H9 (cell line): ENCODE measurements around the gene RPL9. TPM values are rescaled to one million over a fixed set of nuclear protein-coding genes. Genes with fewer than 3 reads are reported as not detected.

Experiments
- DNase-seq: peaks from one replicate; pipeline ENCODE4 v3.0.0-alpha.2; 2017
- H2AFZ ChIP-seq: one replicate; pipeline ENCODE4 v1.6.1; 2013; ENCODE audit warnings: mild to moderate bottlenecking, low read length, control low read depth, moderate library complexity
- H2AK5ac ChIP-seq: 2 replicates; pipeline ENCODE4 v1.6.1; 2013; ENCODE audit warnings: low read length, control low read depth, mixed read lengths; ENCODE audit not compliant: insufficient read length
- H2BK120ac ChIP-seq: one replicate; pipeline ENCODE4 v1.6.1; 2013; ENCODE audit warnings: low read depth, mild to moderate bottlenecking, low read length, control low read depth, inconsistent platforms; ENCODE audit not compliant: poor library complexity, severe bottlenecking
- H2BK12ac ChIP-seq: 2 replicates; pipeline ENCODE4 v1.6.1; 2013; ENCODE audit warnings: low read length, control low read depth, mixed read lengths, low read depth; ENCODE audit not compliant: insufficient read length
- H2BK15ac ChIP-seq: 2 replicates; pipeline ENCODE4 v1.6.1; 2013; ENCODE audit warnings: low read depth, low read length, control low read depth
- H2BK20ac ChIP-seq: one replicate; pipeline ENCODE4 v1.6.1; 2013; ENCODE audit warnings: low read depth, mild to moderate bottlenecking, low read length, control low read depth, inconsistent platforms; ENCODE audit not compliant: poor library complexity, severe bottlenecking
- H2BK5ac ChIP-seq: 2 replicates; pipeline ENCODE4 v1.6.1; 2013; ENCODE audit warnings: low read length, control low read depth, mixed read lengths; ENCODE audit not compliant: insufficient read length
- H3K14ac ChIP-seq: 2 replicates; pipeline ENCODE4 v1.6.1; 2013; ENCODE audit warnings: low read length, control low read depth; ENCODE audit not compliant: insufficient read depth
- H3K18ac ChIP-seq: 2 replicates; pipeline ENCODE4 v1.6.1; 2013; ENCODE audit warnings: low read depth, mild to moderate bottlenecking, mixed read lengths, low read length, control low read depth; ENCODE audit not compliant: insufficient read length
- H3K23ac ChIP-seq: 2 replicates; pipeline ENCODE4 v1.6.1; 2013; ENCODE audit warnings: low read length, control low read depth, mixed read lengths, low read depth; ENCODE audit not compliant: insufficient read length
- H3K23me2 ChIP-seq: 2 replicates; pipeline ENCODE4 v1.6.1; 2013; ENCODE audit warnings: low read depth, mild to moderate bottlenecking, mixed read lengths, low read length, control low read depth; ENCODE audit not compliant: insufficient read length, poor library complexity, severe bottlenecking
- H3K27ac ChIP-seq: 2 replicates; pipeline ENCODE4 v1.5.1; 2013; ENCODE audit warnings: low read length, control low read depth, mixed read lengths, low read depth; ENCODE audit not compliant: insufficient read length
- H3K27me3 ChIP-seq: 2 replicates; pipeline ENCODE4 v1.6.1; 2013; ENCODE audit warnings: low read length, control low read depth, inconsistent platforms; ENCODE audit not compliant: insufficient read depth
- H3K4ac ChIP-seq: 2 replicates; pipeline ENCODE4 v1.6.1; 2013; ENCODE audit warnings: low read depth, mild to moderate bottlenecking, control low read depth, inconsistent platforms, low read length, moderate library complexity
- H3K4me1 ChIP-seq: 2 replicates; pipeline ENCODE4 v1.6.1; 2013; ENCODE audit warnings: low read length, control low read depth, inconsistent platforms; ENCODE audit not compliant: insufficient read depth
- H3K4me2 ChIP-seq: 2 replicates; pipeline ENCODE4 v1.6.1; 2013; ENCODE audit warnings: low read length, control low read depth, mixed read lengths; ENCODE audit not compliant: insufficient read length, insufficient read depth
- H3K56ac ChIP-seq: 2 replicates; pipeline ENCODE4 v1.6.1; 2013; ENCODE audit warnings: low read depth, mild to moderate bottlenecking, mixed read lengths, low read length, control low read depth; ENCODE audit not compliant: insufficient read length
- H3K79me1 ChIP-seq: 2 replicates; pipeline ENCODE4 v1.6.1; 2013; ENCODE audit warnings: low read depth, mild to moderate bottlenecking, moderate library complexity, low read length, control low read depth, inconsistent platforms; ENCODE audit not compliant: insufficient read depth, poor library complexity, severe bottlenecking
- H3K79me2 ChIP-seq: 2 replicates; pipeline ENCODE4 v1.6.1; 2013; ENCODE audit warnings: low read length, control low read depth, inconsistent platforms; ENCODE audit not compliant: insufficient read depth
- H3K9ac ChIP-seq: 2 replicates; pipeline ENCODE4 v1.6.1; 2013; ENCODE audit warnings: low read length, control low read depth, mixed read lengths; ENCODE audit not compliant: insufficient read length; ENCODE audit errors: extremely low read depth
- H3K9me3 ChIP-seq: one replicate; pipeline ENCODE4 v1.6.1; 2013; ENCODE audit warnings: low read depth, low read length, inconsistent platforms; ENCODE audit not compliant: control insufficient read depth
- H3T11ph ChIP-seq: one replicate; pipeline ENCODE4 v1.6.1; 2013; ENCODE audit warnings: mild to moderate bottlenecking, low read length, control low read depth, inconsistent platforms
- H4K20me1 ChIP-seq: one replicate; pipeline ENCODE4 v1.6.1; 2013; ENCODE audit not compliant: control insufficient read depth, insufficient read length, insufficient read depth
- H4K5ac ChIP-seq: 2 replicates; pipeline ENCODE4 v1.6.1; 2013; ENCODE audit warnings: low read depth, mild to moderate bottlenecking, mixed read lengths, low read length, control low read depth; ENCODE audit not compliant: insufficient read length
- H4K8ac ChIP-seq: replicated peaks from 2 replicates; pipeline ENCODE4 v1.6.1; 2013; ENCODE audit warnings: low read length, control low read depth, mixed read lengths, low read depth; ENCODE audit not compliant: insufficient read length
- H4K91ac ChIP-seq: 2 replicates; pipeline ENCODE4 v1.6.1; 2013; ENCODE audit warnings: low read depth, mild to moderate bottlenecking, moderate library complexity, mixed read lengths, low read length, control low read depth; ENCODE audit not compliant: insufficient read length
- H3K27ac Mint-ChIP-seq, 3 experiments: 2 replicates in 2 of 3; 3 replicates in 1 of 3; pipeline ENCODE4 v1.8.0; 2020 to 2021; ENCODE audit warnings: mixed read lengths in 3 of 3, mild to moderate bottlenecking in 1 of 3, moderate library complexity in 1 of 3
- H3K27me3 Mint-ChIP-seq: 2 replicates; pipeline ENCODE4 v1.8.0; 2021; ENCODE audit warnings: low read depth, mild to moderate bottlenecking, moderate library complexity, mixed read lengths
- H3K36me3 Mint-ChIP-seq, 3 experiments: 2 replicates in 2 of 3; 3 replicates in 1 of 3; pipeline ENCODE4 v1.8.0; 2020 to 2021; ENCODE audit warnings: low read depth in 3 of 3, mixed read lengths in 3 of 3; ENCODE audit not compliant: insufficient read depth in 1 of 3
- H3K4me1 Mint-ChIP-seq, 2 experiments: 2 replicates each; pipeline ENCODE4 v1.8.0; 2020; ENCODE audit warnings: mixed read lengths in 2 of 2
- H3K4me3 Mint-ChIP-seq, 2 experiments: 2 replicates in 1 of 2; 3 replicates in 1 of 2; pipeline ENCODE4 v1.8.0; 2020 to 2021; ENCODE audit warnings: mild to moderate bottlenecking in 2 of 2, mixed read lengths in 2 of 2, moderate library complexity in 1 of 2
- H3K9me3 Mint-ChIP-seq, 2 experiments: 2 replicates in 1 of 2; 3 replicates in 1 of 2; pipeline ENCODE4 v1.8.0; 2020; ENCODE audit warnings: mild to moderate bottlenecking in 2 of 2, mixed read lengths in 2 of 2, moderate library complexity in 1 of 2
- CTCF ChIP-seq: fragments of 200-600 bp; sonication (generic); conservative IDR thresholded peaks from 3 replicates; pipeline ENCODE4 v1.8.0; 2021; ENCODE audit warnings: antibody characterized with exemption, mild to moderate bottlenecking
- WGBS: extraction: QIAGEN DNeasy Blood & Tissue Kit; methylation state at CpG from one replicate; pipeline ENCODE4 v1.1.7; 2013; ENCODE audit warnings: missing lambda C conversion rate, low lambda C conversion rate, mixed read lengths; ENCODE audit not compliant: insufficient read length; ENCODE audit errors: extremely low coverage; 5-methylcytosine and 5-hydroxymethylcytosine counted together
- total RNA-seq: library from RNA; stranded (reverse); gene quantifications from 2 replicates; pipeline ENCODE4 v1.2.1, GENCODE V29; 2021

RPL9 gene
- total RNA-seq, 1 experiment from 2014 or later, result 1,888 TPM

GRCh38 chr4:39452860-39453587 lies 5.7 kb downstream of the RPL9 start:
- Histone ChIP-seq H3K4me1 (peaks cover 2% of the 10 kb centered on the region; the same call in 1 of the 2 replicates), H2BK20ac (no peak overlapping the region), H3K27me3 (no peaks in the 10 kb centered on the region), H2AFZ (no peak overlapping the region), H3K4ac (no peak overlapping the region), H2AK5ac (no peak overlapping the region), H3K9ac (no peak overlapping the region), H3K4me2 (no peak overlapping the region), H3K18ac (no peak overlapping the region), H2BK120ac (no peak overlapping the region), H3K9me3 (no peaks in the 10 kb centered on the region), H4K20me1 (no peaks in the 10 kb centered on the region), H3T11ph (no peak overlapping the region), H4K8ac (no peak overlapping the region), H2BK5ac (no peak overlapping the region), H3K79me1 (peaks cover 6% of the 10 kb centered on the region), H3K23ac (no peak overlapping the region), H4K91ac (no peak overlapping the region), H3K56ac (no peak overlapping the region), H4K5ac (no peak overlapping the region), H3K14ac (no peak overlapping the region), H3K27ac (peak overlapping the region; percentile 35), H3K23me2 (no peaks in the 10 kb centered on the region), H3K79me2 (peaks cover 10% of the 10 kb centered on the region), H2BK12ac (no peak overlapping the region), H2BK15ac (no peak overlapping the region)
- H3K4me3 Mint-ChIP-seq, result no peak overlapping the region; a peak in 1 of 5 replicates
- no peaks in the 10 kb centered on the region for H3K27me3 Mint-ChIP-seq
- TF ChIP-seq CTCF, result no peak
- H3K4me1 Mint-ChIP-seq, result peaks cover 14 to 17% of the 10 kb centered on the region in 2 experiments
- 100% methylated on average over 2 of the region's 11 CpGs for WGBS
- peaks cover 54 to 82% (median 69%) of the 10 kb centered on the region in 3 experiments for H3K36me3 Mint-ChIP-seq
- peak overlapping the region in 2 of 3 experiments; percentile 62 to 79; a peak in 3 of 7 replicates for H3K27ac Mint-ChIP-seq
- no peak for DNase-seq
- no peaks in the 10 kb centered on the region for H3K9me3 Mint-ChIP-seq
